ENCODE data around the gene ARHGEF1.

GRCh38 chr19:41859618-41860418, 23.2 kb upstream of the ARHGEF1 start, which contains the start of gene RPS19:
- TF ChIP-seq POLR2A (IDR thresholded peaks at IDR 0.05; ENCODE audit: low read depth, low read length): peak; percentile 98
- TF ChIP-seq POLR2AphosphoS5 (IDR thresholded peaks at IDR 0.05; ENCODE audit: low read depth, low read length): peak; percentile 95
